MM.1S (cell line): ENCODE results near the gene CTTN.

ENCODE experiments used
- DNase-seq: peaks from one replicate; pipeline ENCODE4 v3.0.0-alpha.2; 2015
- H2AFZ ChIP-seq: fragments of 300-600 bp; sonication (generic); 2 replicates; pipeline ENCODE4 v1.6.0; 2016; ENCODE audit warnings: antibody characterized with exemption, low read length
- H3F3A ChIP-seq: fragments of 300-600 bp; sonication (generic); 2 replicates; pipeline ENCODE4 v1.6.1; 2016; ENCODE audit warnings: mild to moderate bottlenecking, antibody characterized with exemption, low read length, moderate library complexity, mixed read lengths; ENCODE audit not compliant: insufficient read depth
- H3K27ac ChIP-seq: fragments of 300-600 bp; sonication (generic); 2 replicates; pipeline ENCODE4 v1.5.1; 2016; ENCODE audit warnings: mild to moderate bottlenecking, low read length
- H3K27me3 ChIP-seq: fragments of 300-600 bp; sonication (generic); replicated peaks from 2 replicates; pipeline ENCODE4 v1.6.0; 2016; ENCODE audit warnings: low read length; ENCODE audit not compliant: insufficient read depth
- H3K36me3 ChIP-seq: fragments of 300-600 bp; sonication (generic); replicated peaks from 2 replicates; pipeline ENCODE4 v1.6.1; 2016; ENCODE audit warnings: mild to moderate bottlenecking, low read length, mixed read lengths; ENCODE audit not compliant: insufficient read depth
- H3K4me1 ChIP-seq: fragments of 300-600 bp; sonication (generic); 2 replicates; pipeline ENCODE4 v1.6.1; 2016; ENCODE audit warnings: low read length, mixed read lengths
- H3K4me2 ChIP-seq: fragments of 300-600 bp; sonication (generic); 2 replicates; pipeline ENCODE4 v1.6.0; 2016; ENCODE audit warnings: low read depth, low read length
- H3K4me3 ChIP-seq: fragments of 300-600 bp; sonication (generic); 2 replicates; pipeline ENCODE4 v1.5.1; 2016; ENCODE audit warnings: low read length, mixed read lengths
- H3K79me2 ChIP-seq: fragments of 300-600 bp; sonication (generic); 2 replicates; pipeline ENCODE4 v1.6.1; 2016; ENCODE audit warnings: mixed run types, low read length, mixed read lengths
- H3K9ac ChIP-seq: fragments of 300-600 bp; sonication (generic); 2 replicates; pipeline ENCODE4 v1.6.1; 2016; ENCODE audit warnings: low read length, mixed read lengths
- H3K9me2 ChIP-seq: fragments of 300-600 bp; sonication (generic); replicated peaks from 2 replicates; pipeline ENCODE4 v1.6.1; 2016; ENCODE audit warnings: mild to moderate bottlenecking, low read length, mixed read lengths; ENCODE audit not compliant: insufficient read depth
- H3K9me3 ChIP-seq: fragments of 300-600 bp; sonication (generic); replicated peaks from 2 replicates; pipeline ENCODE4 v1.6.1; 2016; ENCODE audit warnings: mild to moderate bottlenecking, low read length, mixed read lengths; ENCODE audit not compliant: insufficient read depth
- H4K20me1 ChIP-seq: fragments of 300-600 bp; sonication (generic); 2 replicates; pipeline ENCODE4 v1.6.1; 2016; ENCODE audit warnings: mild to moderate bottlenecking, low read length, moderate library complexity, mixed read lengths; ENCODE audit not compliant: insufficient read depth
- EZH2 ChIP-seq: fragments of 300-600 bp; sonication (generic); optimal IDR thresholded peaks from 2 replicates; pipeline ENCODE3; 2017; ENCODE audit warnings: low read depth, mild to moderate bottlenecking, antibody characterized with exemption, low read length, mixed read lengths
- EZH2phosphoT487 ChIP-seq: fragments of 300-600 bp; sonication (generic); IDR thresholded peaks from 2 replicates; pipeline ENCODE4 v1.6.1; 2018; ENCODE audit warnings: antibody characterized with exemption, low read length
- TF ChIP-seq, protein P1 (sequence below): fragments of 300-600 bp; sonication (generic); IDR thresholded peaks from 2 replicates; pipeline ENCODE4 v1.5.1; 2016; ENCODE audit warnings: antibody characterized with exemption, low read length, mixed read lengths

CTTN gene

GRCh38 chr11:70354629-70355028 is 43.7 kb upstream of the CTTN start:
- Histone ChIP-seq H3K4me2 (no peak overlapping the region), H3F3A (no peaks in the 10 kb centered on the region), H3K4me3 (no peak overlapping the region), H2AFZ (no peak overlapping the region), H3K36me3 (0 out of 2 replicates have a peak, but pooled peaks cover 4% of the 10 kb centered on the region), H3K79me2 (no peaks in the 10 kb centered on the region), H3K9me3 (no peaks in the 10 kb centered on the region), H3K27me3 (no peaks in the 10 kb centered on the region), H3K27ac (no peak overlapping the region), H3K9me2 (no peaks in the 10 kb centered on the region), H3K9ac (no peak overlapping the region), H3K4me1 (no peaks in the 10 kb centered on the region), H4K20me1 (no peaks in the 10 kb centered on the region)
- TF ChIP-seq EZH2 (no peak), EZH2phosphoT487 (no peak)
- TF ChIP-seq, protein P1, sequence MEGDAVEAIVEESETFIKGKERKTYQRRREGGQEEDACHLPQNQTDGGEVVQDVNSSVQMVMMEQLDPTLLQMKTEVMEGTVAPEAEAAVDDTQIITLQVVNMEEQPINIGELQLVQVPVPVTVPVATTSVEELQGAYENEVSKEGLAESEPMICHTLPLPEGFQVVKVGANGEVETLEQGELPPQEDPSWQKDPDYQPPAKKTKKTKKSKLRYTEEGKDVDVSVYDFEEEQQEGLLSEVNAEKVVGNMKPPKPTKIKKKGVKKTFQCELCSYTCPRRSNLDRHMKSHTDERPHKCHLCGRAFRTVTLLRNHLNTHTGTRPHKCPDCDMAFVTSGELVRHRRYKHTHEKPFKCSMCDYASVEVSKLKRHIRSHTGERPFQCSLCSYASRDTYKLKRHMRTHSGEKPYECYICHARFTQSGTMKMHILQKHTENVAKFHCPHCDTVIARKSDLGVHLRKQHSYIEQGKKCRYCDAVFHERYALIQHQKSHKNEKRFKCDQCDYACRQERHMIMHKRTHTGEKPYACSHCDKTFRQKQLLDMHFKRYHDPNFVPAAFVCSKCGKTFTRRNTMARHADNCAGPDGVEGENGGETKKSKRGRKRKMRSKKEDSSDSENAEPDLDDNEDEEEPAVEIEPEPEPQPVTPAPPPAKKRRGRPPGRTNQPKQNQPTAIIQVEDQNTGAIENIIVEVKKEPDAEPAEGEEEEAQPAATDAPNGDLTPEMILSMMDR = no peak
- no peak for DNase-seq

DNA sequence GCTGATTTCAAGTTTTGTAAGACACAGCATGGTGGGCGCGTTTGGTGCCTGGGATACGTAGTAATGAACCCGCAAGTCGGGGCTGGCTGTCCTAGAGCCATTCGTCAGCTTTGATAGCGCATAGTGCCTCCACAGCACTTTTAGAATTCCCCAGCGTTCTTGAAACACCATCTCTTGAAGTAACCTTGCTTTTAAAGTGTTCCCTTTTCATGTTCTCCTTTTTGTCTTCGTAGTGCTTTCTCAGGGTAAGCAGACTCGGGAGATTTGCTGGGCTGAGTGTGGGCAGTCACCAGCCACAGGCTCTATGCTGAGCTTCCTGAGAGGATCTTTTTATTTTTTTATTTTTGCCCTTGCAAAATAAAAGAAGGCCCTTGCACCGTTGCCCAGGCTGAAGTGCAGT is 39.6 kb upstream of the CTTN start:
- no peak overlapping the region for H3K4me2 ChIP-seq
- no peak for DNase-seq
- H3K36me3 ChIP-seq = 0 out of 2 replicates have a peak, but pooled peaks cover 4% of the 10 kb centered on the region
- H3K27me3 ChIP-seq = no peaks in the 10 kb centered on the region
- no peak overlapping the region for H2AFZ ChIP-seq
- no peak overlapping the region for H3K27ac ChIP-seq
- no peaks in the 10 kb centered on the region for H3F3A ChIP-seq
- no peaks in the 10 kb centered on the region for H4K20me1 ChIP-seq
- no peaks in the 10 kb centered on the region for H3K9me3 ChIP-seq
- H3K9ac ChIP-seq = no peak overlapping the region
- H3K4me3 ChIP-seq = no peak overlapping the region
- H3K9me2 ChIP-seq = no peaks in the 10 kb centered on the region
- H3K4me1 ChIP-seq = no peaks in the 10 kb centered on the region
- no peaks in the 10 kb centered on the region for H3K79me2 ChIP-seq
- TF ChIP-seq, protein P1 = no peak
- no peak for TF ChIP-seq EZH2
- no peak for TF ChIP-seq EZH2phosphoT487

- Histone ChIP-seq H3K27ac (no peak overlapping the region), H3F3A (no peaks in the 10 kb centered on the region), H3K9me2 (no peaks in the 10 kb centered on the region), H2AFZ (no peak overlapping the region), H3K79me2 (no peaks in the 10 kb centered on the region), H3K9ac (no peak overlapping the region), H3K9me3 (no peaks in the 10 kb centered on the region), H3K27me3 (no peaks in the 10 kb centered on the region), H3K4me3 (no peak overlapping the region), H3K36me3 (0 out of 2 replicates have a peak, but pooled peaks cover 4% of the 10 kb centered on the region), H3K4me1 (no peaks in the 10 kb centered on the region), H4K20me1 (no peaks in the 10 kb centered on the region), H3K4me2 (no peak overlapping the region)
- DNase-seq = no peak
- TF ChIP-seq, protein P1 = no peak
- no peak for TF ChIP-seq EZH2
- no peak for TF ChIP-seq EZH2phosphoT487
Measured at GRCh38 chr11:70359451-70360205, 38.7 kb upstream of the CTTN start.
